ENCODE results near the gene EGLN1. TPM values are rescaled to one million over a fixed set of nuclear protein-coding genes. Genes with fewer than 3 reads are reported as not detected.

The EGLN1 gene
- total RNA-seq, 3 donors from 2014 or later (not counting 1 experiment from before 2014, with no cell fraction given) = 14.2 to 27.5 (median 24.5) TPM

DNA sequence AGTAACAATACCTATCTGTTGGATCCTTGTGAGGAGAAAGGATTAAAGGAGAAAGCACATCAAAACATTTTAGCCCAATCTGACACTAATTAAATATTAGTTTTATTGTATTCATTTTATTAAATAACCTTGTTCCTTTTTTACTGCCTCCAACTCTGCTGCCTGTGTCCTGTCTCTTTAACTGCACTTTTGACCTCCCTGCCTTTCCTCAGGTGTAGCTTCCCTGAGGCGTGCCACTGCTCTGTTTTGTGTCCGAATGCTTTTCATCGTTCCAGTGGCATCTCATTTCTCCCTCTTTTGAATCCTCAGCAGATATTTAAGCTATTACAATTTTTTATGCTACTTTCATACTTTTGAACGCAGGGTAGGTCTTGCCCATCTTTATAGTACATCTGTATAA, 73.6 kb downstream of the EGLN1 start:
- TF ChIP-seq, protein P1, sequence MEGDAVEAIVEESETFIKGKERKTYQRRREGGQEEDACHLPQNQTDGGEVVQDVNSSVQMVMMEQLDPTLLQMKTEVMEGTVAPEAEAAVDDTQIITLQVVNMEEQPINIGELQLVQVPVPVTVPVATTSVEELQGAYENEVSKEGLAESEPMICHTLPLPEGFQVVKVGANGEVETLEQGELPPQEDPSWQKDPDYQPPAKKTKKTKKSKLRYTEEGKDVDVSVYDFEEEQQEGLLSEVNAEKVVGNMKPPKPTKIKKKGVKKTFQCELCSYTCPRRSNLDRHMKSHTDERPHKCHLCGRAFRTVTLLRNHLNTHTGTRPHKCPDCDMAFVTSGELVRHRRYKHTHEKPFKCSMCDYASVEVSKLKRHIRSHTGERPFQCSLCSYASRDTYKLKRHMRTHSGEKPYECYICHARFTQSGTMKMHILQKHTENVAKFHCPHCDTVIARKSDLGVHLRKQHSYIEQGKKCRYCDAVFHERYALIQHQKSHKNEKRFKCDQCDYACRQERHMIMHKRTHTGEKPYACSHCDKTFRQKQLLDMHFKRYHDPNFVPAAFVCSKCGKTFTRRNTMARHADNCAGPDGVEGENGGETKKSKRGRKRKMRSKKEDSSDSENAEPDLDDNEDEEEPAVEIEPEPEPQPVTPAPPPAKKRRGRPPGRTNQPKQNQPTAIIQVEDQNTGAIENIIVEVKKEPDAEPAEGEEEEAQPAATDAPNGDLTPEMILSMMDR (IDR thresholded peaks at IDR 0.05) = no peak
- H3K27ac ChIP-seq (ENCODE audit: low read length) = no peak overlapping the region

DNA sequence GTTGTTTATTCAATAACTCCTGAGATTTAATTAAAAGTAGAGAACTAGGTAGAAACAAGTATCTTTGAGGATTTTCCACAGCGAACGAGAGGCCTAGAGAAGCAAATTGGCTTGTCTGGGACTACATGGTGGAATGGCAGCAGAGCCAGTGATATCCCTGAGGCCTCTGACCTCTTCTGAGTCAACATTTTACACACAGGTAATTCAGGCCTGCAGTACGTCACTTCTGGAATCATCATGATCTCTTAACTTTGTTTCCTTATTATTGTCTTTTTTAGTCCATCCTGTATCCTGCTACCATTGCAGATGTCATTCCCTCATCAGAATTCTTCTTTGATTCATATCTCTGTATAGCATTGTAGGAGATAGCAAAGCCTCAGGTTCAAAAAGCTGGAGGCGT, 74.1 kb downstream of the EGLN1 start:
- no peak for DNase-seq
- Mint-ChIP-seq H3K9me3 (no peaks in the 10 kb centered on the region), H3K36me3 (peaks cover 13% of the 10 kb centered on the region), H3K4me3 (no peak overlapping the region), H3K27me3 (ENCODE audit: low read depth in 2 of 2) (no peaks in the 10 kb centered on the region), H3K4me1 (peaks cover 6 to 8% of the 10 kb centered on the region in 2 donors), H3K27ac (no peak overlapping the region)
- H3K27me3 ChIP-seq (ENCODE audit: control insufficient read depth, insufficient read depth, low read length) = no peaks in the 10 kb centered on the region
- no peak overlapping the region for H3K4me3 ChIP-seq (ENCODE audit: low read length)
- WGBS (ENCODE audit: insufficient coverage) = 94% methylated on average over 3 of the region's 4 CpGs
- H3K36me3 ChIP-seq (ENCODE audit: control insufficient read depth, insufficient read depth, low read length) = peaks cover 57% of the 10 kb centered on the region
- H3K27ac ChIP-seq (ENCODE audit: low read length) = no peak overlapping the region
- ATAC-seq = no peak
- no peaks in the 10 kb centered on the region for H3K9me3 ChIP-seq (ENCODE audit: control insufficient read depth, insufficient read depth, low read length)
- intact Hi-C loops (cut with micrococcal nuclease) = no loop called here
- no peaks in the 10 kb centered on the region for H3K4me1 ChIP-seq (ENCODE audit: control insufficient read depth, insufficient read depth, low read length)
- TF ChIP-seq, protein P1 (IDR thresholded peaks at IDR 0.05) = no peak

More for the DNA sequence above, 73.6 kb downstream of the EGLN1 start:
- H3K9me3 Mint-ChIP-seq = no peaks in the 10 kb centered on the region
- no peak for DNase-seq
- 96% methylated on average over 3 of the region's 4 CpGs for WGBS (ENCODE audit: insufficient coverage)
- H3K27me3 Mint-ChIP-seq (ENCODE audit: low read depth in 2 of 2) = no peaks in the 10 kb centered on the region
- Histone ChIP-seq H3K27me3 (ENCODE audit: control insufficient read depth, insufficient read depth, low read length) (no peaks in the 10 kb centered on the region), H3K4me1 (ENCODE audit: control insufficient read depth, insufficient read depth, low read length) (no peaks in the 10 kb centered on the region), H3K36me3 (ENCODE audit: control insufficient read depth, insufficient read depth, low read length) (peaks cover 62% of the 10 kb centered on the region), H3K9me3 (ENCODE audit: control insufficient read depth, insufficient read depth, low read length) (no peaks in the 10 kb centered on the region), H3K4me3 (ENCODE audit: low read length) (no peak overlapping the region)
- H3K4me1 Mint-ChIP-seq = peaks cover 2 to 3% of the 10 kb centered on the region in 2 donors
- ATAC-seq = no peak
- peaks cover 14% of the 10 kb centered on the region for H3K36me3 Mint-ChIP-seq
- no peak overlapping the region for H3K27ac Mint-ChIP-seq
- no peak overlapping the region for H3K4me3 Mint-ChIP-seq
- intact Hi-C loops (cut with micrococcal nuclease) = no loop called here

DNA sequence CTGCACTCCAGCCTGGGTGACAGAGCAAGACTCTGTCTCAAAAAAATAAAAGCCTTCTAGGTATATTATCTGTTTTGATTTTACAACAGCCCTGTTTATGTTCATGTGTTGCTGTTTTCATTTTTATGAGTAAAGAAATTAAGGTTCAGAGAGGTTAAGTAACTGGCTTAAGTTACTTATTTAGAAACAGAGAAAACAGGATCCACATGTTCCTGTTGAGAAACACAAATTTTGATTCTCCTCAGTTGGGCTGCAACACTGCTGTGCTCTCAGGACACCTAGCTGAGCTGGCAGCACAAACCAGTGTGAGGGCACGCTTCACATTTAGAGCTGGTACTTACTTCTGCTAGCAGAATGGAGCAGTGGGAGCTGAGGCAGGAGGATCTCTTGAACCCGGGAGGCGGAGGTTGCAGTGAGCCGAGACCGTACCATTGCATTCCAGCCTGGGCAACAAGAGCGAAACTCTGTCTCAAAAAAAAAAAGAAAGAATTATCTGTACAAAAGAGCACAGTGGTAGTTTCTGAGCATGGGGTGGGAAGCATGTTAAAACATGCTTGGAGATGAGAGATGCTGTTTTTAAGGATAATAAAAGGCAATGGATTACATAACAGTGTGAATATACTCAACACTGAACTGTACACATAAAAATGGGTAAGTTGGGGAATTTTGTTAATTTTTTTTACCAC, 81.6 kb downstream of the EGLN1 start:
- Mint-ChIP-seq H3K27me3 (ENCODE audit: low read depth in 2 of 2) (no peaks in the 10 kb centered on the region), H3K4me3 (no peak overlapping the region), H3K27ac (peak overlapping the region; percentile 16 to 36), H3K9me3 (no peaks in the 10 kb centered on the region), H3K36me3 (peaks cover 8% of the 10 kb centered on the region), H3K4me1 (peaks cover 45 to 55% of the 10 kb centered on the region in 2 donors)
- DNase-seq = no peak
- H3K27me3 ChIP-seq (ENCODE audit: control insufficient read depth, insufficient read depth, low read length) = no peaks in the 10 kb centered on the region
- intact Hi-C loops (cut with micrococcal nuclease) = no loop called here
- no peak for ATAC-seq
- peaks cover 4% of the 10 kb centered on the region for H3K36me3 ChIP-seq (ENCODE audit: control insufficient read depth, insufficient read depth, low read length)
- H3K9me3 ChIP-seq (ENCODE audit: control insufficient read depth, insufficient read depth, low read length) = no peaks in the 10 kb centered on the region
- TF ChIP-seq, protein P1 (IDR thresholded peaks at IDR 0.05) = no peak
- no peak overlapping the region for H3K4me3 ChIP-seq (ENCODE audit: low read length)
- 96% methylated on average over 6 of the region's 6 CpGs for WGBS (ENCODE audit: insufficient coverage)
- peaks cover 30% of the 10 kb centered on the region for H3K4me1 ChIP-seq (ENCODE audit: control insufficient read depth, insufficient read depth, low read length)
- no peak overlapping the region for H3K27ac ChIP-seq (ENCODE audit: low read length)
